Upper lobe of right lung (tissue), 1 donor: ENCODE measurements around the gene TMEM154. TPM values are rescaled to one million over a fixed set of nuclear protein-coding genes. Genes with fewer than 3 reads are reported as not detected.

Source experiments
- ATAC-seq: fragments of 200-7000 bp; cut with Tn5 transposase; one replicate; pipeline ENCODE4 v1.9.1; 2020; ENCODE audit warnings: mild to moderate bottlenecking, moderate library complexity
- DNase-seq: peaks from one replicate; pipeline ENCODE4 v3.0.0-alpha.2; 2020
- H3K27ac ChIP-seq: fragments of 200-600 bp; one replicate; pipeline ENCODE4 v1.8.0; 2022
- H3K27me3 ChIP-seq: fragments of 200-600 bp; one replicate; pipeline ENCODE4 v1.8.0; 2022; ENCODE audit warnings: mild to moderate bottlenecking
- H3K36me3 ChIP-seq: fragments of 200-600 bp; one replicate; pipeline ENCODE4 v1.8.0; 2022
- H3K4me1 ChIP-seq: fragments of 200-600 bp; one replicate; pipeline ENCODE4 v1.8.0; 2022
- H3K4me3 ChIP-seq: fragments of 200-600 bp; one replicate; pipeline ENCODE4 v1.8.0; 2022; ENCODE audit warnings: mild to moderate bottlenecking
- H3K9me3 ChIP-seq: fragments of 200-600 bp; one replicate; pipeline ENCODE4 v1.8.0; 2022
- CTCF ChIP-seq: fragments of 200-600 bp; IDR thresholded peaks from one replicate; pipeline ENCODE4 v1.8.0; 2022; ENCODE audit warnings: antibody characterized with exemption
- intact Hi-C: fragments of 100-400 bp; cut with DNase I; formaldehyde crosslinking; loops from one replicate; pipeline ENCODE4 v1.11.0; 2022
- total RNA-seq: library from RNA; stranded (reverse); fragmentation: NEBNext Ultra II Directional; extraction: Animal tissue kit (Norgen Biotek cat#: 25700); gene quantifications from one replicate; pipeline ENCODE4 v1.2.1, GENCODE V29; 2021
- donor health status: DM: no; HTN: yes; CAD: no; lungs with severe emphysema.

Gene TMEM154
- total RNA-seq, 1 donor from 2014 or later, result 12.7 TPM

- no peaks in the 10 kb centered on the region for H3K4me1 ChIP-seq
- H3K27me3 ChIP-seq, result no peaks in the 10 kb centered on the region
- intact Hi-C loops, result no loop called here
Measured at GRCh38 chr4:152619556-152619955, 60.2 kb downstream of the TMEM154 start.

GRCh38 chr4:152618971-152619370, 60.8 kb downstream of the TMEM154 start:
- Histone ChIP-seq H3K4me3 (no peak overlapping the region), H3K4me1 (no peaks in the 10 kb centered on the region), H3K9me3 (no peaks in the 10 kb centered on the region), H3K36me3 (no peaks in the 10 kb centered on the region), H3K27me3 (no peaks in the 10 kb centered on the region), H3K27ac (no peak overlapping the region)
- no peak for TF ChIP-seq CTCF
- DNase-seq (no peak), ATAC-seq (no peak)
- intact Hi-C loops, result no loop called here

More at GRCh38 chr4:152619556-152619955, 60.2 kb downstream of the TMEM154 start:
- no peak for TF ChIP-seq CTCF
- H3K9me3 ChIP-seq, result no peaks in the 10 kb centered on the region
- no peak overlapping the region for H3K27ac ChIP-seq
- ATAC-seq (no peak), DNase-seq (no peak)
- H3K36me3 ChIP-seq, result no peaks in the 10 kb centered on the region
- H3K4me3 ChIP-seq, result no peak overlapping the region

- no peak for DNase-seq
Measured at GRCh38 chr4:152616804-152617203, 63.0 kb downstream of the TMEM154 start.

GRCh38 chr4:152613841-152614721, 65.7 kb downstream of the TMEM154 start:
- TF ChIP-seq CTCF, result no peak
- intact Hi-C loops, result no loop called here
- Histone ChIP-seq H3K36me3 (no peaks in the 10 kb centered on the region), H3K27ac (no peak overlapping the region), H3K9me3 (no peaks in the 10 kb centered on the region), H3K27me3 (no peaks in the 10 kb centered on the region), H3K4me3 (no peak overlapping the region), H3K4me1 (no peaks in the 10 kb centered on the region)
- peak; percentile 94 for ATAC-seq
- DNase-seq, result peak; percentile 79

More at GRCh38 chr4:152616804-152617203, 63.0 kb downstream of the TMEM154 start:
- ATAC-seq, result no peak
- Histone ChIP-seq H3K4me1 (no peaks in the 10 kb centered on the region), H3K27me3 (no peaks in the 10 kb centered on the region), H3K4me3 (no peak overlapping the region), H3K27ac (no peak overlapping the region), H3K9me3 (no peaks in the 10 kb centered on the region), H3K36me3 (no peaks in the 10 kb centered on the region)
- intact Hi-C loops, result no loop called here
- TF ChIP-seq CTCF, result no peak

GRCh38 chr4:152613351-152613750, 66.4 kb downstream of the TMEM154 start:
- TF ChIP-seq CTCF, result no peak
- Histone ChIP-seq H3K9me3 (no peaks in the 10 kb centered on the region), H3K36me3 (no peaks in the 10 kb centered on the region), H3K27me3 (no peaks in the 10 kb centered on the region), H3K4me3 (no peak overlapping the region), H3K27ac (no peak overlapping the region), H3K4me1 (no peaks in the 10 kb centered on the region)
- intact Hi-C loops, result no loop called here
- no peak for DNase-seq
- no peak for ATAC-seq
